BJ (cell line): Measurements from ENCODE around the gene OMP. TPM values are rescaled to one million over a fixed set of nuclear protein-coding genes. Genes with fewer than 3 reads are reported as not detected.

ENCODE experiments used
- CTCF ChIA-PET: fragments of 350-600 bp; formaldehyde crosslinking; extraction: SDS; loops from one replicate; lab custom pipeline; 2021; ENCODE audit warnings: antibody characterized with exemption, inconsistent platforms; lab: Yijun Ruan, JAX
- POLR2A ChIA-PET: fragments of 300-600 bp; sonication (Branson Sonifier 250); formaldehyde crosslinking; extraction: SDS; loops from one replicate; lab custom pipeline; 2021; ENCODE audit warnings: antibody characterized with exemption; lab: Charles Lee
- DNase-seq: peaks from one replicate; pipeline ENCODE4 v3.0.0-alpha.2; 2011; ENCODE audit warnings: low read depth
- H3K27me3 ChIP-seq: 2 replicates; pipeline ENCODE4 v1.6.0; 2011; ENCODE audit warnings: low read length; ENCODE audit not compliant: control insufficient read depth, insufficient read depth
- H3K36me3 ChIP-seq: 2 replicates; pipeline ENCODE4 v1.5.1; 2011; ENCODE audit warnings: low read length; ENCODE audit not compliant: control insufficient read depth, insufficient read depth
- H3K4me3 ChIP-seq: 2 replicates; pipeline ENCODE4 v1.5.1; 2011; ENCODE audit warnings: low read depth, mild to moderate bottlenecking, control low read depth, low read length
- polyA plus RNA-seq: library from polyadenylated mRNA; depleted of rRNA; stranded (reverse); fragments of >200 nt; gene quantifications from 2 replicates; pipeline ENCODE4 v1.2.3, GENCODE V29; 2011
- TF ChIP-seq, protein P1 (sequence below): IDR thresholded peaks from 2 replicates; pipeline ENCODE4 v1.5.1; 2011; ENCODE audit warnings: low read depth, mild to moderate bottlenecking, control low read depth, inconsistent platforms, low read length, moderate library complexity; ENCODE audit not compliant: insufficient read depth

The OMP gene
- polyA plus RNA-seq, 1 experiment = not detected

DNA sequence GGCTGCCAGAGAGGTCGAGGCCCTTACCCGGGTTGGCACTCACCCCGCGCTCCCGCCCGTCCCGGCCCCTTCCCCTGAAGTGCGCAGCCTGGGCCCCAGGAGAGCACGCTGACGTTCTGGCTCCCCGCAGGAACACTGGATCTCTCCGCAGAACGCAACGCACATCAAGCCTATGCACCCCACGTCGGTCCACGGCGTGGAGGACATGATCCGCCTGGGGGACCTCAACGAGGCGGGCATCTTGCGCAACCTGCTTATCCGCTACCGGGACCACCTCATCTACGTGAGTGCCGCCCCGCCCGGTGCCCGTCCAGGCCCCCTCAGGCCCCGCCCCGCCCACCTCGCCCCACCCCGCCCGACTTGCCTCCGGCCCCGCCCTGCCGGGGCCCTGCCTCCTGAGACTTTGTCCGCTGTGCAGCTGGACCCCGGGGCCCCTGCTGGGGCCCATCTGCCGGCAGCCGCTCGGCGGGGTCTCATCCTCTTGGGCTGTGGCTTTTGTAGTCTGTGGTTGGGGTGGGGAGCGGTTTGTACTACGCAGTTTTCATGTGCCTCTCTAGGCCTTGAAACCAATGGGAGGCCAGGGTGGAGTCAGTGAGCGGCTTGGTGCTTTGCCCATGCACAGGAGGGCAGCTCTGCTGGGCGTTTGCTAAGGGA lies 45.2 kb downstream of the OMP start:
- CTCF ChIA-PET = interaction anchor here (2.9 to 4.1 kb wide), 2 partner anchors 20 to 21 kb away, joined by 15 to 24 read pairs; partner anchors contain the start of gene MYO7A
- Histone ChIP-seq H3K36me3 (no peaks in the 10 kb centered on the region), H3K4me3 (no peak overlapping the region), H3K27me3 (peaks cover 14% of the 10 kb centered on the region)
- TF ChIP-seq, protein P1, sequence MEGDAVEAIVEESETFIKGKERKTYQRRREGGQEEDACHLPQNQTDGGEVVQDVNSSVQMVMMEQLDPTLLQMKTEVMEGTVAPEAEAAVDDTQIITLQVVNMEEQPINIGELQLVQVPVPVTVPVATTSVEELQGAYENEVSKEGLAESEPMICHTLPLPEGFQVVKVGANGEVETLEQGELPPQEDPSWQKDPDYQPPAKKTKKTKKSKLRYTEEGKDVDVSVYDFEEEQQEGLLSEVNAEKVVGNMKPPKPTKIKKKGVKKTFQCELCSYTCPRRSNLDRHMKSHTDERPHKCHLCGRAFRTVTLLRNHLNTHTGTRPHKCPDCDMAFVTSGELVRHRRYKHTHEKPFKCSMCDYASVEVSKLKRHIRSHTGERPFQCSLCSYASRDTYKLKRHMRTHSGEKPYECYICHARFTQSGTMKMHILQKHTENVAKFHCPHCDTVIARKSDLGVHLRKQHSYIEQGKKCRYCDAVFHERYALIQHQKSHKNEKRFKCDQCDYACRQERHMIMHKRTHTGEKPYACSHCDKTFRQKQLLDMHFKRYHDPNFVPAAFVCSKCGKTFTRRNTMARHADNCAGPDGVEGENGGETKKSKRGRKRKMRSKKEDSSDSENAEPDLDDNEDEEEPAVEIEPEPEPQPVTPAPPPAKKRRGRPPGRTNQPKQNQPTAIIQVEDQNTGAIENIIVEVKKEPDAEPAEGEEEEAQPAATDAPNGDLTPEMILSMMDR = no peak
- no peak for DNase-seq
- POLR2A ChIA-PET = no interaction called here

DNA sequence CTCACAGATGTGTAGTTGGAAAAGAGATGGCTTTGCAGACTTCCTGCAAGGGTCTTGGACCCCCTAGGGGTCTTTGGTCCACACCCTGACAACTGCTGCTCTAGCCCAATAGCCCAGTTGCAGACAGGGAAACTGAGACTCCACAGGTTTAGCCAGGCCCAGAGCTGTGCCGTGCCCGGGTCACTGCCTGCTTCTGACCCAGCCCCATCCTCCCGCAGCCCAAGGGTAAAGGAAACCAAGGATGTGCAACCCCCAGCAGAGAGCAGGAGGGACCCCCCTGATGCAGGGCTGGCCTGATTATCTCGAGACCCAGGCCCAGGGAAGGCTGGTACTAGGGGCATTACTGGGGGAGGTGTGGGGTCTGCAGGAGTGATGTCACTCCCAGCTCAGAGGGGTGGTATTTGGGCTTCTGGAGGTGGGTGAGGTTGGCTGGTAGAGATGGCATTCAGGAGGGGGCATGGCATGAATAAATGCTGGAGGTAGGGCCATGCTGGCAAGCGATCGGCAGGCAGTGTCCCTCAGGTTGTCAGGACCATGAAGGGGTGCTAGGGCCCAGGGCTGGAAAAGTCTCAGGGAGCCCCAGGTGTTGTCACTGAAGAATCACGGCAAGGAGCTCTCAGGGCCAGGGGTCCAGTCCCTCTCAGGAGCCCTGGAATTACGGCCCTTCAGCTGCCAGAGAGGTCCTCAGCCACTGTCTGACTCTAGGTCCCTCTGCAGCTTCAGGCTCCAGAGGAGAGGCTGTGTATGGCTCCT lies 46.5 kb downstream of the OMP start:
- Histone ChIP-seq H3K36me3 (no peaks in the 10 kb centered on the region), H3K4me3 (no peak overlapping the region), H3K27me3 (peaks cover 18% of the 10 kb centered on the region)
- POLR2A ChIA-PET = no interaction called here
- no peak for DNase-seq
- TF ChIP-seq, protein P1 = no peak
- CTCF ChIA-PET = interaction anchor here (2.9 kb wide), 1 partner anchor 22 kb away, joined by 15 read pairs; no protein-coding TSS in a partner anchor

GRCh38 chr11:77149716-77150392 lies 47.2 kb downstream of the OMP start:
- ChIA-PET CTCF (interaction anchor here (1.6 to 2.9 kb wide), 2 partner anchors 23 to 38 kb away, joined by 6 to 15 read pairs; no protein-coding TSS in a partner anchor), POLR2A (no interaction called here)
- DNase-seq = no peak
- TF ChIP-seq, protein P1 = no peak
- H3K27me3 ChIP-seq = peaks cover 18% of the 10 kb centered on the region
- no peak overlapping the region for H3K4me3 ChIP-seq
- no peaks in the 10 kb centered on the region for H3K36me3 ChIP-seq

DNA sequence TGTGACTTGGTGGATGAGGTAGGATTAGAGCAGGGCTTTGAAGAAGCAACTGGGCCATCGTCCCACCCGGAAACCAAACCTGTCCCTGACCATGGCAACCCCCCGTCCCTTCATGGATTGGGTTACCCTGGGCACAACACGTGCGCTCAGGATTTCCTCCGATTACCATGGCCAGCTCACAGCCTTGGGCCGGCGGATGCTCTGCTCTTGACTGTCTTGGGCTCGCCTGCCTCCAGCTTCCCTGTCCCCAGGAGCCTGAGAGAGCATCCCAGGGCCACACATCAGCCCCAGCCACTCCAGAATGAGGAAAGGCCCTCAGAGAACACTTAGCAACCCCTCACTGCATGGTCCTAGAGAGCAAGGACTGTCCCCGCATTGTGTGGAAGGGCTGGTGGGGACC lies 48.2 kb downstream of the OMP start:
- ChIA-PET CTCF (interaction anchor here (1.6 to 2.9 kb wide), 2 partner anchors 24 to 37 kb away, joined by 6 to 15 read pairs; no protein-coding TSS in a partner anchor), POLR2A (no interaction called here)
- H3K36me3 ChIP-seq = no peaks in the 10 kb centered on the region
- H3K4me3 ChIP-seq = no peak overlapping the region
- no peak for DNase-seq
- peaks cover 18% of the 10 kb centered on the region for H3K27me3 ChIP-seq
- TF ChIP-seq, protein P1 = no peak
